Heart left ventricle (tissue), 16 donors: Measurements from ENCODE around the gene NFIX. TPM values are rescaled to one million over a fixed set of nuclear protein-coding genes. Genes with fewer than 3 reads are reported as not detected.

Experiments
- ATAC-seq, 4 donors: fragments of 200-7000 bp; cut with Tn5 transposase; one replicate each; pipeline ENCODE4 v1.9.1; 2020 to 2022; ENCODE audit warnings: moderate library complexity in 4 of 4, mild to moderate bottlenecking in 3 of 4, moderate number of reproducible peaks in 1 of 4
- DNase-seq, 5 donors: peaks; one replicate each; pipeline ENCODE4 v3.0.0-alpha.2; 2020
- H3K27ac ChIP-seq, 12 donors: fragments of 200-600 bp; sonication (generic) in 4 of 12; one replicate each; pipeline versions ENCODE4 v1.5.0 to v1.8.0; 2016 to 2022; ENCODE audit warnings: mild to moderate bottlenecking in 2 of 12
- H3K27me3 ChIP-seq, 9 donors: fragments of 200-600 bp; sonication (generic) in 2 of 9; one replicate each; pipeline versions ENCODE4 v1.5.1 to v1.8.0; 2016 to 2022; ENCODE audit warnings: mild to moderate bottlenecking in 3 of 9
- H3K36me3 ChIP-seq, 9 donors: fragments of 200-600 bp; sonication (generic) in 2 of 9; one replicate each; pipeline versions ENCODE4 v1.5.0 to v1.8.0; 2018 to 2022; ENCODE audit warnings: mild to moderate bottlenecking in 2 of 9
- H3K4me1 ChIP-seq, 12 donors: fragments of 200-600 bp; sonication (generic) in 4 of 12; one replicate each; pipeline versions ENCODE4 v1.5.0 to v1.8.0; 2016 to 2022; ENCODE audit warnings: mild to moderate bottlenecking in 3 of 12
- H3K4me3 ChIP-seq, 12 donors: fragments of 200-600 bp; sonication (generic) in 4 of 12; one replicate each; pipeline versions ENCODE4 v1.5.0 to v1.8.0; 2017 to 2022; ENCODE audit warnings: mild to moderate bottlenecking in 9 of 12, moderate library complexity in 4 of 12
- H3K9me3 ChIP-seq, 12 donors: fragments of 200-600 bp; sonication (generic) in 4 of 12; one replicate each; pipeline versions ENCODE4 v1.5.0 to v1.8.0; 2016 to 2022; ENCODE audit warnings: mild to moderate bottlenecking in 1 of 12
- POLR2A ChIP-seq, 2 donors: fragments of 450-650 bp; IDR thresholded peaks; one replicate each; pipeline ENCODE4 v1.6.1; 2017; ENCODE audit warnings: antibody characterized with exemption in 2 of 2, mild to moderate bottlenecking in 2 of 2, moderate library complexity in 2 of 2
- WGBS, 4 donors: extraction: QIAGEN DNeasy Blood & Tissue Kit in 2 of 4; methylation state at CpG; one replicate each; pipeline versions ENCODE4 v1.1.5 to v1.1.7; 2013 to 2018; 5-methylcytosine and 5-hydroxymethylcytosine counted together
- intact Hi-C, 10 donors: fragments of 100-400 bp; cut with DNase I; formaldehyde crosslinking; loops; one replicate each; pipeline versions ENCODE4 v1.11.1 to v1.14.2; 2022
- polyA plus RNA-seq, 2 donors: library from polyadenylated mRNA; stranded (reverse); fragments of 200-250 nt; gene quantifications; one replicate each; pipeline ENCODE4 v1.2.3, GENCODE V29; 2013
- total RNA-seq, 9 donors: library from RNA; depleted of rRNA in 2 of 9; stranded (reverse); fragments of >200 nt in 2 of 9; fragmentation: NEBNext Ultra II Directional in 3 of 9; extraction: Animal tissue kit (Norgen Biotek cat#: 25700) in 3 of 9; gene quantifications; one replicate each; pipeline versions ENCODE4 v1.1.0 to v1.2.4, GENCODE V29; 2016 to 2023
- TF ChIP-seq, protein P1 (sequence below), 12 donors: fragments of 200-600 bp; sonication (generic) in 4 of 12; IDR thresholded peaks; one replicate each; pipeline versions ENCODE4 v1.5.0 to v1.8.0; 2018 to 2022; ENCODE audit warnings: antibody characterized with exemption in 12 of 12, mild to moderate bottlenecking in 5 of 12
- donor health status: ischemic (EF 13 %, LVEDD 7.1; RV severe dilation, severe dysfunction).
- donor health status: healthy with polysubstance abuse.
- donor health status: DM: no; HTN: yes; CAD: no.
- donor health status: DM: no; HTN: no; CAD: no.
- donor health status: ischemic (EF 25% LVEDD 6.9; RV normal size, moderate dysfunction).
- donor health status: ischemic (EF 25% LVEDD 5.7; RV mildly dilated, moderate dysfunction).
- donor health status: healthy.
- donor health status: DM: yes; HTN: yes; CAD: no.
- donor health status: ischemic (EF 35%, LVEDD 5.7; RV mildly dilated, moderate dysfunction).
- donor health status: nonischemic (EF 11% LVEDD 7.7; RV severe dilation, severe dysfunction).
- donor health status: DM: yes; HTN: yes; CAD: no.
- donor health status: PGD.
- donor health status: ischemic (EF 29% LVEDD 5.4; RV normal size, mild dysfunction).
- donor health status: nonischemic (EF 23%, LVEDD 6.1; RV moderate dilation, normal function).

The NFIX gene
- total and polyA plus RNA-seq, 11 donors, result 42.1 to 147 (median 107) TPM

DNA sequence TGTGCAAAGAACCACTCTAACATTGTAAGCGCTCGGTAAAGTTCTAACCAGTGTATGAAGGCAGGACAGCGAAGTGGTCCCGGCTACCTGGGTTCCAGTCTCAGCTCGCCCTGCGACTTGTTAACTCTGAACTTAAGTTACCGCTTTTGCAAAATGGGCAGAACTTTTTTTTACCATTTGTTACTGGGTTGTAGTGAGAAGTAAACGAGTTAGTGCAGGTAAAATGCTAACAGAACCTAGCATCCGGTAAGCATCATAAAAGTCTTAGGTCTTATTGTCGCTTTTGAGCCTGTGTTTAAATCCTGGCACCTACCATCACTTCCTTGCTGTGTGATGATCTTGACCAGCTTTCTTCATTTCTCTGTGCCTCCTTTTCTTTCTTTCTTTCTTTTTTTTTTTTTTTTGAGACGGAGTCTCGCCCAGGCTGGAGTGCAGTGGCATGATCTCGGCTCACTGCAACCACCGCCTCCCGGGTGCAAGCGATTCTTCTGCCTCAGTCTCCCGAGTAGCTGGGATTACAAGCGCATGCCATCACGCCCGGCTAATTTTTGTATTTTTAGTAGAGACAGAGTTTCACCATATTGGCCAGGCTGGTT lies 122.0 kb downstream of the NFIX start:
- WGBS, 4 donors, result 15 to 27% (median 18%) methylated on average over 20 of the region's 20 CpGs
- ATAC-seq (peak in 2 of 4 donors; percentile 6 to 8), DNase-seq (no peak)
- Histone ChIP-seq H3K4me1 (peaks cover 5 to 53% (median 35%) of the 10 kb centered on the region in 12 donors), H3K27me3 (no peaks in the 10 kb centered on the region), H3K4me3 (peak overlapping the region; percentile 72 to 99 (median 92)), H3K27ac (peak overlapping the region; percentile 10 to 88 (median 74)), H3K36me3 (peaks cover 0 to 37% (median 20%) of the 10 kb centered on the region in 9 donors), H3K9me3 (no peaks in the 10 kb centered on the region)
- TF ChIP-seq, protein P1, sequence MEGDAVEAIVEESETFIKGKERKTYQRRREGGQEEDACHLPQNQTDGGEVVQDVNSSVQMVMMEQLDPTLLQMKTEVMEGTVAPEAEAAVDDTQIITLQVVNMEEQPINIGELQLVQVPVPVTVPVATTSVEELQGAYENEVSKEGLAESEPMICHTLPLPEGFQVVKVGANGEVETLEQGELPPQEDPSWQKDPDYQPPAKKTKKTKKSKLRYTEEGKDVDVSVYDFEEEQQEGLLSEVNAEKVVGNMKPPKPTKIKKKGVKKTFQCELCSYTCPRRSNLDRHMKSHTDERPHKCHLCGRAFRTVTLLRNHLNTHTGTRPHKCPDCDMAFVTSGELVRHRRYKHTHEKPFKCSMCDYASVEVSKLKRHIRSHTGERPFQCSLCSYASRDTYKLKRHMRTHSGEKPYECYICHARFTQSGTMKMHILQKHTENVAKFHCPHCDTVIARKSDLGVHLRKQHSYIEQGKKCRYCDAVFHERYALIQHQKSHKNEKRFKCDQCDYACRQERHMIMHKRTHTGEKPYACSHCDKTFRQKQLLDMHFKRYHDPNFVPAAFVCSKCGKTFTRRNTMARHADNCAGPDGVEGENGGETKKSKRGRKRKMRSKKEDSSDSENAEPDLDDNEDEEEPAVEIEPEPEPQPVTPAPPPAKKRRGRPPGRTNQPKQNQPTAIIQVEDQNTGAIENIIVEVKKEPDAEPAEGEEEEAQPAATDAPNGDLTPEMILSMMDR (IDR thresholded peaks at IDR 0.05), result no peak
- TF ChIP-seq POLR2A (IDR thresholded peaks at IDR 0.05), result no peak
- intact Hi-C loops, result loop anchor here in 4 of 10 donors (2.0 to 10.0 kb wide), 3 partner anchors 34 to 148 kb away; partner anchors contain the start of genes IER2 (in 4 of the 4) and STX10 (in 4 of the 4)

DNA sequence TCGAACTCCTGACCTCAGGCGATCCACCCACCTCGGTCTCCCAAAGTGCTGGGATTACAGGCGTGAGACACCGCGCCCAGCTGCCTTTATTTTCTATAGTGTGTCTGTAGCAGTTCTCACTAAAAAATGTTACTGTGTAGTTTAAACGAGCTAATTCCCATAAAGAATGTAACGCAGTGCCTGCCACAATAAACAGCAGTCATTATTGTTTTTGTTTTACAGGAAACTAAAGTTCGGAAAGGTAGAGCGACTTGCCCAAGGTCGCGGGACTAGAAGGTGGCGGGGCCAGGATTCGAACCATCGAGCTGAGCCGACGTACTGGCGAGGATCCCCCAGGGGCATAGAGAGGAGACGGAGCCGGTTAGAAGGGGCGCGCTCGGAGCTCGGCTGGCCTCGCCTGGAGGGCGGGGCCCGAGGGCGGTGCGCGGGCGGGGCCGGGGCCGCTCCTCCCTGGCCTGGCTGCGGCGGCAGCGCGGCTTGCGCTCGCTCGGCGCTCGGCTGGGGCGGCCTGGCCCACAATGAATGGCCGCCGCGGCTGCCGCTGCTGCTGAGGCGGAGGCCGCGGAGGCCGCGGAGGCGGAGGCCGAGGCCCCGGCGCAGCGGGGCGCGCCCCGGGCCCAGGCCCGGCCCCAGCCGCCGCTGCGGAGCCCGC lies 122.6 kb downstream of the NFIX start, which contains the start of gene NACC1:
TSS of gene NACC1 (plus strand) at position 493 of the 652 bp plus-strand sequence. CDS start 16,944 bp downstream, outside the sequence.
- WGBS, 4 donors, result 3 to 6% (median 3%) methylated on average over 47 to 65 of the region's 65 CpGs
- intact Hi-C loops, result loop anchor here in 5 of 10 donors (2.0 to 10.0 kb wide), 3 partner anchors 33 to 147 kb away; partner anchors contain the start of genes IER2 (in 5 of the 5) and STX10 (in 5 of the 5)

GRCh38 chr19:13118424-13119193 lies 123.3 kb downstream of the NFIX start:
- peaks cover 0 to 24% (median 7%) of the 10 kb centered on the region in 9 donors for H3K36me3 ChIP-seq
- ATAC-seq (peak in 2 of 4 donors; percentile 4 to 9), DNase-seq (peak; percentile 38 to 68 (median 55))
- intact Hi-C loops, result loop anchor here in 4 of 10 donors (2.0 to 10.0 kb wide), 3 partner anchors 32 to 146 kb away; partner anchors contain the start of genes IER2 (in 3 of the 4) and STX10 (in 3 of the 4)
- H3K27me3 ChIP-seq, result no peaks in the 10 kb centered on the region
- H3K4me1 ChIP-seq, result peaks cover 5 to 53% (median 35%) of the 10 kb centered on the region in 12 donors
- 1% methylated on average over 20 to 57 of the region's 57 CpGs for WGBS, 4 donors
- H3K27ac ChIP-seq, result peak overlapping the region in 9 of 12 donors; percentile 49 to 83 (median 73)
- TF ChIP-seq, protein P1 (IDR thresholded peaks at IDR 0.05), result no peak
- TF ChIP-seq POLR2A (IDR thresholded peaks at IDR 0.05), result no peak
- peak overlapping the region; percentile 70 to 100 (median 94) for H3K4me3 ChIP-seq
- H3K9me3 ChIP-seq, result no peaks in the 10 kb centered on the region

More for the DNA sequence above, 122.6 kb downstream of the NFIX start, which contains the start of gene NACC1:
- no peaks in the 10 kb centered on the region for H3K27me3 ChIP-seq
- TF ChIP-seq, protein P1 (IDR thresholded peaks at IDR 0.05), result no peak
- no peak for TF ChIP-seq POLR2A (IDR thresholded peaks at IDR 0.05)
- H3K4me3 ChIP-seq, result peak within 1 kb of the TSS; percentile 84 to 100 (median 97)
- DNase-seq, result peak; percentile 91 to 95 (median 93)
- H3K27ac ChIP-seq, result peak within 1 kb of the TSS; percentile 10 to 88 (median 76)
- H3K9me3 ChIP-seq, result no peaks in the 10 kb centered on the region
- H3K36me3 ChIP-seq, result peaks cover 0 to 31% (median 13%) of the 10 kb centered on the region in 9 donors
- peak; percentile 84 to 95 (median 94) for ATAC-seq
- H3K4me1 ChIP-seq, result peaks cover 5 to 53% (median 35%) of the 10 kb centered on the region in 12 donors
